Measurements from ENCODE around the gene CLDN6.

CLDN6 gene

DNA sequence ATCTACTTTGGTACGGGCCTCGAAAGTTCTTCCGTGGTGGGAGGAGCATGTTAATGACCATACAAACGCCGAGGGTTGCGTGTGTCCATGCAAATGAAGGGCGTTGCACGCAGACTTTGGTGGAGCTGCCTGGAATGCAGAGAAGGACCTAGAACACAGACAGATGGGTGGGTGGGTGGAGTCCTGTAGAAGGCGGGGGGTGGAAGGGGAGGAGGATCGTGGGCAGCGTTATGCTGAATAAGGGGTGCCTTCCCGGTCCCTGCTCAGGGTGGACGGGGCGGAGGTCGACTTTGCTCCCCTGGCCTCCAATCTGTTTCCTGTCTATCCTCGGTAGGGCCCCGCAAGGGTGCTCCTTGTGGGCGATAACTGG, 49.6 kb downstream of the CLDN6 start:
- no peak for DNase-seq

- no peak for DNase-seq
These were observed 50.2 kb downstream of the CLDN6 start for GRCh38 chr16:2967721-2968161.

- no peak for DNase-seq
These were observed 50.8 kb downstream of the CLDN6 start for GRCh38 chr16:2967211-2967631.

DNA sequence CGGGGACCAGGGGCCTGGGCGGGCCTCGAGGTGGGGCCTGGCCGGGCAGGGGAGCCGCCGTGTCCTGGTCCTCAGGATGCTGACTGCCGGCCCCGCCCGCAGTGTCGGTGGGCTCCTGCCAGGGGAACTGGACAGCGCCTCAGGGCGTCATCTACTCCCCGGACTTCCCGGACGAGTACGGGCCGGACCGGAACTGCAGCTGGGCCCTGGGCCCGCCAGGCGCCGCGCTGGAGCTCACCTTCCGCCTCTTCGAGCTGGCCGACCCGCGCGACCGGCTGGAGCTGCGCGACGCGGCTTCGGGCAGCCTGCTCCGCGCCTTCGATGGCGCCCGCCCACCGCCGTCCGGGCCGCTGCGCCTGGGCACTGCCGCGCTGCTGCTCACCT, 51.2 kb downstream of the CLDN6 start:
- DNase-seq = no peak

GRCh38 chr16:2966043-2966807, 51.8 kb downstream of the CLDN6 start:
- no peak for DNase-seq
